Measurements from ENCODE around the gene LZTFL1.

DNA sequence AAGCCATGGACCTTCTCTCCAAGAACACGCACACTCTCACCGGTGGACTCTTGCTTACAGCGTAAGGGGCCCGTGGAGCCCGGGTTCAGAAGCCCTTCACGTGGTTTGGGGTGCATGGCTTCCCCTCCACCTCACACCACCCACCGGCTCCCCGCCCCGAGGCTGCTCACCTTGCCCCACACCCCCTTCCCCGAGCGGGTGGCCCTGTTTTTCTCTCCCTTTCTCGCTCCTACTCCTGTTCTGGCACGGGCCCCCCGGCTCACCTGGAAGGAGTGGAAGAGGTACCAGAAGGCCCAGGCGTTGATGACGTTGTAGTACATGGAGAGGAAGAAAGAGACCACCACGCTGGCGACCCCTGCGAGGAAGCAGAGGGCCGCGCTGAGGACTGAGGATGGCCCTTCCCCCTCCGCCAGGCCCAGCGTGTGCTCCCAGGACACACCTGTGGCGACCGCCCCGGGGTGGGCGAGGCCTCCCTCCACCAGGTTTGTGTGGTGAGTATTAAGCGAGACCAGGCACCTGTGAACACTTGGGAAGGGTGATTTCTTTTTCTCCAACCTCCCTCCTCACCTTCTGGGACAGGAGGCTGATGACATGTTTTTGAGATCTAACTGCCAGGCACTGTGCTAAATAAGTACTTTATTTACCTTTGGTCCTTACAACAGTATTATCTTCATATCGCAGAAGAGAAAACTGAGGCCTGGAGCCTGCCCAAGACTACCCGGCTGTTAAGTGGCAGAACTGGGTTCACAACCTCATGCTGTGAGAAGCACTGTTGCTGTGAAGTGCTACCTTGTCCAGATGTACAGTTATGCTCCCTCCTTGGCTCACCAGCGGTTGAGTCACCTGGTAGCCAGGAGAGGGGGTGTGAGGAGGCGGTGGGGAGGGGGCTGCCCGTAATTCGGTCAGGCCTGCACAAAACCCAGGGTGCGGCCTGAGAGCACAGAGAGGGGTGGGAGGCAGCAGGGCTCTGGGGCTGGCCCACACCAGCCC is 61.9 kb downstream of the LZTFL1 start:
- TF ChIP-seq EZH2phosphoT487 (IDR thresholded peaks at IDR 0.05; ENCODE audit: low read depth, severe bottlenecking, unreplicated experiment) = no peak
- TF ChIP-seq, protein P1, sequence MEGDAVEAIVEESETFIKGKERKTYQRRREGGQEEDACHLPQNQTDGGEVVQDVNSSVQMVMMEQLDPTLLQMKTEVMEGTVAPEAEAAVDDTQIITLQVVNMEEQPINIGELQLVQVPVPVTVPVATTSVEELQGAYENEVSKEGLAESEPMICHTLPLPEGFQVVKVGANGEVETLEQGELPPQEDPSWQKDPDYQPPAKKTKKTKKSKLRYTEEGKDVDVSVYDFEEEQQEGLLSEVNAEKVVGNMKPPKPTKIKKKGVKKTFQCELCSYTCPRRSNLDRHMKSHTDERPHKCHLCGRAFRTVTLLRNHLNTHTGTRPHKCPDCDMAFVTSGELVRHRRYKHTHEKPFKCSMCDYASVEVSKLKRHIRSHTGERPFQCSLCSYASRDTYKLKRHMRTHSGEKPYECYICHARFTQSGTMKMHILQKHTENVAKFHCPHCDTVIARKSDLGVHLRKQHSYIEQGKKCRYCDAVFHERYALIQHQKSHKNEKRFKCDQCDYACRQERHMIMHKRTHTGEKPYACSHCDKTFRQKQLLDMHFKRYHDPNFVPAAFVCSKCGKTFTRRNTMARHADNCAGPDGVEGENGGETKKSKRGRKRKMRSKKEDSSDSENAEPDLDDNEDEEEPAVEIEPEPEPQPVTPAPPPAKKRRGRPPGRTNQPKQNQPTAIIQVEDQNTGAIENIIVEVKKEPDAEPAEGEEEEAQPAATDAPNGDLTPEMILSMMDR (IDR thresholded peaks at IDR 0.05; ENCODE audit: poor library complexity) = no peak
